Hematopoietic multipotent progenitor cell treated with erythropoietin and hydrocortisone succinate and interleukin-3 and kit ligand, for 17 days (in vitro differentiated cells): ENCODE data around the gene ABLIM1.
"Not testable (repeated sequence)": the region's sequence is repeated elsewhere in the genome, so short reads cannot be mapped to it uniquely, and the experiment has no call there.

ENCODE experiments used
- DNase-seq: peaks from one replicate; pipeline ENCODE4 v3.0.0-alpha.2; 2015; ENCODE audit warnings: low spot score

Gene ABLIM1

GRCh38 chr10:114658175-114658574, at the start of gene ABLIM1:
Gene ABLIM1 (minus strand): TSS chr10:114658275. CDS start chr10:114658200, 75 bp downstream.
- DNase-seq = no peak

- no peak for DNase-seq
These were observed 48.5 kb upstream of the ABLIM1 start for GRCh38 chr10:114706458-114707055.

DNA sequence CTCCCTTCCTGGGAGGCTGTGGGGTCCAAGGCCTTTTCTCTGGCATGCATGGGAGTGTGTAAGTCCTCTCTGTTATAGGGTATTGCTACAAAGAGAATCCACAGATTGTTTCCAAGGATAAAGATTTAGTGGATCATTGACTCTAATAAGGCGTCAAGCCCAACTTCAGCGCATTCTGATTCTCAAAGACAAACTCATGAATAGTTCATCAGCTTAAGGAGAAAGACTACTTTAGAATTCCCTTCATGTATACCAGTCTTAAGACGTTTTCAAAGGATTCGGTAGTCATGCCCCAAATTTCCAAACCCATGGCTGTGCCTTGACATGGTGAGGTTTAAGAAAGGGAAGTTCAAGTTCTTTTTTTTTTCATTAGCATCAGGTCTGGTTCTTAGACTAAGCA, 46.6 kb upstream of the ABLIM1 start:
- DNase-seq = no peak

- DNase-seq = no peak
These were observed 45.5 kb upstream of the ABLIM1 start for GRCh38 chr10:114703377-114704107.

- DNase-seq = no peak
These were observed 40.4 kb upstream of the ABLIM1 start for GRCh38 chr10:114698271-114699061.

DNA sequence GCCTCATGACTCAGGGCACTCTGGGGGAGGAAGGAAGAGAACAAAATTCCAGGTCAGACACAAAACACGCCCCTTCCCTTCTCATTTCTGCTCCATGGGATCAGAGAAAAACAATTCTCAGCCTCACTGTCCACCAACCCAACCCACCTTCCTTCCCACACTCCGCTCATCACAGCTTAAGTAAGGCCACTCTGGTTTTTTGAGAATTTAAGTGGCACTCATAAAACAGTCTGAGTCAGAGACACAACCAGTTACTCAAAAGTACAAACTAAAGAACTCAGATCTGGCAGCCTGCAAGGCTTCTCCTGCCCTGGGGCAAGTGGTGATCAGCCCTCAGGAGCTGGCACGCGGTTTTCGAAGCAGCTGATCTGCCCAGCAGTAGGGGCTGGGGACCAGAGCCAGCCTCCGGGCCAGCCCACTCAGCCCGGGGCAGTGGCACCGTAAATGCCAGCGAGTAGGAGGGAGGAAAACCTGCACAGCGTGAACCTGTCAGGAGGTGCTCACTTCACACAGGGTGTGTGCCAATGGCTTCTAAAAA, 39.1 kb upstream of the ABLIM1 start:
- DNase-seq = no peak

DNA sequence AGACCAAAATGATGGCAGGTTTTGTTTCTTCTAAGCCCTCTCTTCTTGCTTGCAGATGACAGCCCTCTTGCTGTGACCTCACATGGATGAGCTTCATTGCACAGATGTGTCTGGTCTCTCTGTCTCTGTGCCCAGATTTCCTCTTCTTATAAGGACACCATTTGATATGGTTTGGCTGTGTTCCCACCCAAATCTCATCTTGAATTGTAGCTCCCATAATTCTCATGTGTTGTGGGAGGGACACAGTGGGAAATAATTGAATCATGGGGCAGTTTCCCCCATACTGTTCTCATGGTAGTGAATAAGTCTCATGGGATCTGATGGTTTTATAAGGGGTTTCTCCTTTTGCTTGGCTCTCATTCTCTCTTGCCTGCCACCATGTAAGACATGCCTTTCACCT, 38.2 kb upstream of the ABLIM1 start:
- not testable (repeated sequence) for DNase-seq

DNA sequence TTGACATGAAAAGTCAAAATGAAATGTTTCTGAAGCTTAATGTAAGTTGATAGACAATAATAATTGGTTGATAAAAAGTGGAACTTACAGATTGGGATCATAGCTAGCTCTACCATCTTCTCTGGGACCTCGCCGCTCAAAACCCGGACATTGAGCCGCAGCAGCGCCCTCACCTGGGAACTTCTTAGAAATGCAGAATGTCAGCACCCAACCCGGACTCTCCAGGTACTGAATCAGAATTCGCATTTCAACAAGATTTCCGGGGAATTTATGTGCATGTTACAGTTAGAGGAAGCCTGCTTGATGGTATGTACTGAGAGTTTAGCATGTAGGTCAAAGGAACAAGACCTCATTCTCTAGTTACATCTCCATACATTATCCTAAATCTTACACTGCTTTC, 36.7 kb upstream of the ABLIM1 start:
- DNase-seq = peak; percentile 19

DNA sequence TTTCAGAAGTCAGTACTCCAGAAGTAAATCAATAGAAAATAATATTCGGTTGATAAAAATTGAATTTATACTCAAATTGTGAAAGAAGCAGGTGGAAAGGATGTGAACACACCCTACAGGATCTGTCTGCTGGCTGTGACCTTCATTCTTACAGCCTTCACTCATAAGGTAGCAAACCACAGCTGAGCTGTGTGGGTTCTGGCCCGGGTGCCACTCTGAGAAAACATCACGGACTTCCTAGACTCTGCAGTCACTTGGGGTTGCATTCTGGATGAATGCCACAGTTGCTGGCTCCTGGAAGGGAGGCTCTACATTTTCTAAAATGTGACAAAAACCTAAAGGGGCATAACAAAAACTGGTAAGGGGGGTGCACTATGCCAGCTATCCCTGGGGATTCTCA, 36.0 kb upstream of the ABLIM1 start:
- no peak for DNase-seq

DNA sequence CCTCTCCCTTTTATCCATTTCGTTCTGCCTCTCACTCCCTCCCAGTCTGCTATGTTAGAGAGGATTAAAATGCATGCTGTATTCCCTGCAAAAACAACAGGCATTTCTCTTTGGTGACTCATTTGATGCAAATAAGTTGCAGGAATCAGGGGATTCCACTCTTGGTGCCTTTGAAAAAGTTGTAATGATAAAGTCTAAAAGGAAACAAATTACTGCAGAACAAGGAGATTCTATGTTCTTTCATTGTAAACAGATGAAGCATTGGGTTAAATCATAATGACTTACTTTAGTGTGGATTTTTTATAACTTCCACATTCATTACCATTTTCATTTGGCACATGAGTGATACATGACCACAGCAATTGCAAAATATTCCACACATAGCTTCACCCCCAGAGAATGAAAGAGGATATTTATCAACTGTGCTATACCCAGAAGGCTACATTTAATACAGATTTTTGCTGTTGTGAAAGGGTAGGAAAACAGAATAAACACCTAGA, 33.4 kb upstream of the ABLIM1 start:
- no peak for DNase-seq

- no peak for DNase-seq
These were observed 30.7 kb upstream of the ABLIM1 start for GRCh38 chr10:114688786-114689185.

DNA sequence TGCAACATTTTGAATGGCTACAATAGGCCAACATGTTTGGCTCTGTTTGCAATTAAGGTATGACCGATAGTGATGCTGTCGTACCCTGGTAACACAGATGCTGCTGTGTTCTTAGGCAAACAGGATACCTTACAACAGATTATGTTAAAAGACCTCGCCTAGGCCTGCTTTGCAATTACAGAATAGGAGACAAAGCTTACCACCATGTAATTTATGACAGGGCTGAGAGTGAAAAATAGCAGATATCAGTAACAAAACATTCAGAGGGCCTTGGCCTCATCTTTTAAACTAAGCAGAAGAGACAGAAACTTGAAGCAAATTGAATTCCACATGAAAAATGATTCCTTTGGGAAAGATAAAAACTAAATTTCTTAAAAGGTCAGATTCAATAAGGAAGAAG, 29.4 kb upstream of the ABLIM1 start:
- no peak for DNase-seq

- no peak for DNase-seq
These were observed 27.9 kb upstream of the ABLIM1 start for GRCh38 chr10:114686013-114686412.

- DNase-seq = no peak
These were observed 27.4 kb upstream of the ABLIM1 start for GRCh38 chr10:114685456-114685855.

GRCh38 chr10:114684822-114685209, 26.7 kb upstream of the ABLIM1 start:
- no peak for DNase-seq

DNA sequence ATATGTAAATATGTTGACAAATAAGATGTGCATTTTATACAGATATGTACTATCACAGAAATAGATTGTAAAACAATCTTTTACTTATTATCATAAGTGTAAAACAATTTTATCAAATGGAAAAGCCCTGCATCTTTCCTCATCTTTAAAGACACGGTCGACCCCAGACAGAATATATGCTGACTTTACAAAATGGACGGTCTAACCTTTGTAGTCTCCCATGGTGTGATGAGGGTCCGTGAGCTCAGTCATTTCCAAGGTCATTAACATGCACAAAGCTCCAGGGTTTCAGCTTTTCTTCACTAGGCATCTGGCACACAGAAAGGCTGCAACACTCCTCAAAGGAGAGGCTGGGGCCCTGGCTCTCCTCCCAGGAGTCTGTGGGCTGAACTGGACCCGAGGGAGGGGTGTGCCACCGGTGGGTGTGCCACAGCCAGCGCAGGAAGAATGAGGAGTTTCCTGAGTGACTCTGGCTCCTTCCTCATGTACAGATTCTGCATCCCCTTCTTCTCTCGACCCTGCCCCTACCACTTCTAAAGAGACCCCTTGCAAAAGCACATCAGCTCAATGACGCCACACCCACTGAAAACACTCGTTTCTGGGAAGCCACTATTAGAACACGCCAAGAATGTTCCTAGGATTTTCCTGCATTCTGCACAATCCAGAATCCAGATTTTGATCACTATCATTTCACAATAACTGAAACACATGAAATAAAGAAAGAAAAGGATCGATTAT, 26.2 kb upstream of the ABLIM1 start:
- no peak for DNase-seq

DNA sequence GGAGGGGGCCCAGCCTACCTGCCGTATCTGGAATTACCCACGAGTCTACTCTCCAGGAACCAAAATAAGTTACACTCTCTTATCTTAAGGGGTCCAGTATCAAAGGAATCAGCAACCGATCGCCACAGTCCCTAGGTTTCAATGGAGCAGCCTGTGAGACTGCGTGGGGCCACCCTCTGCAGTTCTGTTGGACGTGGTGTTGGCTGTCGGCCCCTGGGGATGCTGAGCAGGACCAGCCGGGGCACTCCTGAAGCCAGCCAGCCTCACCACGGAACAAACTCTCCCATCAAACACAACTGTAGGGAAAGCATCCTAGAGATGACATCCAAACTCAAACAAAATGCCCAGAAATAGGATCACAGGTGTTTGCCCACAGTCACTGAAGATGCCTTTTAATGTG, 25.5 kb upstream of the ABLIM1 start:
- no peak for DNase-seq

DNA sequence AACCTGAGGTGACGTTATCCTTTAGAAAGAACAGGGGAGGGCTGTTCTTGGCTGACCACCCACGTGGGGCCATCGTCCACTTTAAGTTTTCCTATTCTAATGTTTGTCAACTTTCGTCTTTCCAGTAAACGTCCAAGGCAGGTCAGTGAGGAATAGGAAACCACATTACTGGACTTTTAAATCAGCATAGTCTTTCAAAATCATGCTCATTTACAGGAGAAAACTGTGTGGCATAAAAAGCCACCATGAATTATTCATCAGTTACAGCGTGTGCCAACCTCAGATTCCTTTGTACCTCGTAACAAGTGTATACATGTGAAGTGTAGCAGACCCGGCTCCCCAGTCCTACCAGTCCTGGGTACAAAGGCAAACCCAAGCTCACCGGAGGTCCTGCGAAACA, 25.1 kb upstream of the ABLIM1 start:
- no peak for DNase-seq

GRCh38 chr10:114682532-114682931, 24.5 kb upstream of the ABLIM1 start:
- no peak for DNase-seq

DNA sequence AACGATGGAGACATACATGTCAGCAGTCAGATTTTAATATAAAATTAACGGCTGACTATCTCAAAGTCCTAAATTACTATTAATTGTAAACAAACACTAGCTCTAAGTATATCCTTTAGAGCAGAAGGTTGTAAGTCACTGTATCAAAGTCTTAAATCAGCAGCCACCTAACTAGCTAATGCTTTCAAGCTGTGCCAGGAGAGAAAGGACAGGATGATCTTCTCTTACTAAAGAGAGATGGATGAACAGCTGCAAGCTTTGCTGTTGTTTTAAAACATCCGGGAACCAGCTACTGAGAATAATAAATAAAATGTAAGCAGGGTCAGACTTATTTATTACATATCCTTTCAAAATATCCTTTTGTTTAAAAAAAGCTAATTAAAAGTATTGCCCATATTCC, 24.0 kb upstream of the ABLIM1 start:
- DNase-seq = no peak

GRCh38 chr10:114681542-114681941, 23.5 kb upstream of the ABLIM1 start:
- DNase-seq = no peak

- no peak for DNase-seq
These were observed 22.6 kb upstream of the ABLIM1 start for GRCh38 chr10:114680543-114681117.
